Hepatocyte (in vitro differentiated cells): ENCODE measurements around the gene TFF1.

Source experiments
- EZH2 ChIP-seq: fragments of 200-600 bp; sonication (generic); IDR thresholded peaks from 2 replicates; pipeline ENCODE4 v1.6.1; 2016; ENCODE audit warnings: antibody characterized with exemption, mild to moderate bottlenecking, borderline replicate concordance
- EZH2phosphoT487 ChIP-seq: fragments of 200-600 bp; sonication (generic); IDR thresholded peaks from one replicate; pipeline ENCODE4 v1.6.1; 2018; ENCODE audit warnings: antibody characterized with exemption, mild to moderate bottlenecking, low read depth, moderate library complexity; ENCODE audit not compliant: unreplicated experiment, severe bottlenecking
- TF ChIP-seq, protein P1 (sequence below): fragments of 200-600 bp; sonication (generic); IDR thresholded peaks from 2 replicates; pipeline ENCODE4 v1.5.1; 2016; ENCODE audit warnings: antibody characterized with exemption, mild to moderate bottlenecking; ENCODE audit not compliant: poor library complexity

DNA sequence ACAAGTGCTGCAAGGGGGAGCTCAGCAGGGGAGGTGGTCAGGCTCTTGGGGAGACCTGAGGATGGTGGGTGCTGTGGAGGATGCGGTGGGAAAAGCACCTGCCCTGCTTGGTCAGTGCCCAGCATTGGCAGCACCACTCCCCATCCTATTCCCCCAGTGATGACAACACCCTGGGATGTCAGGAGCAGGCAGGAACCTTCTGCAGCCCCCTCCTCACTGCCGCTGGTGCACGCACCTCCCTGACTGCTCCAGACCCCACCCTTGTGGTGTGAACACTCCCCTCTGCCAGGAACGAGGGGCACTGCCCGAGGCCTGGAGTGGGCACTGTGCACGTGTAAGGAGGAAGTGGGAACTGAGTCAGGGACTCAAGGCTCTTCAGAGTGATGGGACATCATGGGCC is 17.0 kb upstream of the TFF1 start:
- TF ChIP-seq, protein P1, sequence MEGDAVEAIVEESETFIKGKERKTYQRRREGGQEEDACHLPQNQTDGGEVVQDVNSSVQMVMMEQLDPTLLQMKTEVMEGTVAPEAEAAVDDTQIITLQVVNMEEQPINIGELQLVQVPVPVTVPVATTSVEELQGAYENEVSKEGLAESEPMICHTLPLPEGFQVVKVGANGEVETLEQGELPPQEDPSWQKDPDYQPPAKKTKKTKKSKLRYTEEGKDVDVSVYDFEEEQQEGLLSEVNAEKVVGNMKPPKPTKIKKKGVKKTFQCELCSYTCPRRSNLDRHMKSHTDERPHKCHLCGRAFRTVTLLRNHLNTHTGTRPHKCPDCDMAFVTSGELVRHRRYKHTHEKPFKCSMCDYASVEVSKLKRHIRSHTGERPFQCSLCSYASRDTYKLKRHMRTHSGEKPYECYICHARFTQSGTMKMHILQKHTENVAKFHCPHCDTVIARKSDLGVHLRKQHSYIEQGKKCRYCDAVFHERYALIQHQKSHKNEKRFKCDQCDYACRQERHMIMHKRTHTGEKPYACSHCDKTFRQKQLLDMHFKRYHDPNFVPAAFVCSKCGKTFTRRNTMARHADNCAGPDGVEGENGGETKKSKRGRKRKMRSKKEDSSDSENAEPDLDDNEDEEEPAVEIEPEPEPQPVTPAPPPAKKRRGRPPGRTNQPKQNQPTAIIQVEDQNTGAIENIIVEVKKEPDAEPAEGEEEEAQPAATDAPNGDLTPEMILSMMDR = no peak
- TF ChIP-seq EZH2phosphoT487 (no peak), EZH2 (no peak)
